Brain pericyte (primary cell): ENCODE measurements around the gene KAZN.

ENCODE experiments used
- DNase-seq: peaks from one replicate; pipeline ENCODE4 v3.0.0-alpha.2; 2012; ENCODE audit warnings: low read depth, low spot score

KAZN gene

GRCh38 chr1:14613926-14614325 is 15.4 kb downstream of the KAZN start:
- no peak for DNase-seq

GRCh38 chr1:14614341-14614740 is 15.9 kb downstream of the KAZN start:
- DNase-seq = no peak

- DNase-seq = no peak
Observed at GRCh38 chr1:14615549-14616218, 17.2 kb downstream of the KAZN start.

GRCh38 chr1:14616632-14617396 is 18.3 kb downstream of the KAZN start:
- no peak for DNase-seq

- no peak for DNase-seq
Observed at GRCh38 chr1:14617791-14618190, 19.3 kb downstream of the KAZN start.

GRCh38 chr1:14620941-14621340 is 22.5 kb downstream of the KAZN start:
- no peak for DNase-seq

- DNase-seq = no peak
Observed at GRCh38 chr1:14623090-14623489, 24.6 kb downstream of the KAZN start.

- no peak for DNase-seq
Observed at GRCh38 chr1:14624941-14625340, 26.5 kb downstream of the KAZN start.

GRCh38 chr1:14625572-14625971 is 27.1 kb downstream of the KAZN start:
- DNase-seq = no peak

GRCh38 chr1:14625996-14626395 is 27.5 kb downstream of the KAZN start:
- no peak for DNase-seq

- DNase-seq = no peak
Observed at GRCh38 chr1:14626869-14627607, 28.6 kb downstream of the KAZN start.

GRCh38 chr1:14627608-14628489 is 29.4 kb downstream of the KAZN start:
- no peak for DNase-seq

GRCh38 chr1:14629363-14630014 is 31.0 kb downstream of the KAZN start:
- DNase-seq = no peak

GRCh38 chr1:14630986-14631385 is 32.5 kb downstream of the KAZN start:
- no peak for DNase-seq

- no peak for DNase-seq
Observed at GRCh38 chr1:14631421-14631820, 32.9 kb downstream of the KAZN start.

GRCh38 chr1:14634486-14634885 is 36.0 kb downstream of the KAZN start:
- DNase-seq = no peak

GRCh38 chr1:14635421-14635820 is 36.9 kb downstream of the KAZN start:
- no peak for DNase-seq

GRCh38 chr1:14636897-14637632 is 38.6 kb downstream of the KAZN start:
- no peak for DNase-seq

GRCh38 chr1:14639291-14640050 is 41.0 kb downstream of the KAZN start:
- DNase-seq = no peak

GRCh38 chr1:14642712-14643111 is 44.2 kb downstream of the KAZN start:
- DNase-seq = no peak
